Body of pancreas (tissue), 4 donors: ENCODE data around the gene PEMT. TPM values are rescaled to one million over a fixed set of nuclear protein-coding genes. Genes with fewer than 3 reads are reported as not detected.
"Not testable (repeated sequence)": the region's sequence is repeated elsewhere in the genome, so short reads cannot be mapped to it uniquely, and the experiment has no call there.

ENCODE experiments used
- ATAC-seq: fragments of 150-250 bp; one replicate; pipeline ENCODE4 v1.9.1; 2016
- DNase-seq, 4 donors: peaks; one replicate each; pipeline ENCODE4 v3.0.0-alpha.2; 2019
- H3K27ac ChIP-seq, 4 donors: fragments of 200-600 bp; sonication (generic); 1 replicate in 3 of 4; 2 replicates in 1 of 4; pipeline versions ENCODE4 v1.5.1 to v1.6.1; 2016 to 2019; ENCODE audit warnings: mild to moderate bottlenecking in 1 of 4, mixed read lengths in 1 of 4, moderate library complexity in 1 of 4
- H3K27me3 ChIP-seq, 2 donors: fragments of 200-600 bp; sonication (generic); one replicate each; pipeline ENCODE4 v1.6.0; 2016; ENCODE audit warnings: mild to moderate bottlenecking in 1 of 2
- H3K36me3 ChIP-seq, 2 donors: fragments of 200-600 bp; sonication (generic); replicated peaks in 1 of 2; 2 replicates each; pipeline ENCODE4 v1.5.1; 2016; ENCODE audit warnings: low read depth in 2 of 2; ENCODE audit not compliant: insufficient read depth in 1 of 2
- H3K4me1 ChIP-seq: fragments of 200-600 bp; sonication (generic); one replicate; pipeline ENCODE4 v1.6.0; 2016
- H3K4me3 ChIP-seq, 2 donors: fragments of 200-600 bp; sonication (generic); 1 replicate in 1 of 2; 2 replicates in 1 of 2; pipeline ENCODE4 v1.5.1; 2016 to 2019
- H3K9me3 ChIP-seq, 3 donors: fragments of 200-600 bp; sonication (generic); 1 replicate in 2 of 3; 2 replicates in 1 of 3; pipeline ENCODE4 v1.5.1; 2016
- CTCF ChIP-seq, 7 experiments: fragments of 450-650 bp in 4 of 7; fragments of 200-600 bp in 3 of 7; sonication (generic) in 3 of 7; IDR thresholded peaks; one replicate each; pipeline ENCODE4 v1.5.1; 2016 to 2019; ENCODE audit warnings: antibody characterized with exemption in 7 of 7
- POLR2A ChIP-seq, 3 donors: fragments of 450-650 bp; IDR thresholded peaks; one replicate each; pipeline ENCODE4 v1.6.1; 2016; ENCODE audit warnings: antibody characterized with exemption in 3 of 3, mild to moderate bottlenecking in 2 of 3
- WGBS, 2 donors: methylation state at CpG; one replicate each; pipeline ENCODE4 v1.1.5; 2017; 5-methylcytosine and 5-hydroxymethylcytosine counted together
- intact Hi-C: fragments of 100-400 bp; cut with DNase I; formaldehyde crosslinking; loops from one replicate; pipeline ENCODE4 v1.15.1; 2023
- total RNA-seq, 2 donors: library from RNA; depleted of rRNA; stranded (reverse); fragments of >200 nt; gene quantifications; one replicate each; pipeline ENCODE4 v1.1.0, GENCODE V29; 2016

Gene PEMT
- total RNA-seq, 2 donors from 2014 or later: 23.4 to 27.8 TPM

DNA sequence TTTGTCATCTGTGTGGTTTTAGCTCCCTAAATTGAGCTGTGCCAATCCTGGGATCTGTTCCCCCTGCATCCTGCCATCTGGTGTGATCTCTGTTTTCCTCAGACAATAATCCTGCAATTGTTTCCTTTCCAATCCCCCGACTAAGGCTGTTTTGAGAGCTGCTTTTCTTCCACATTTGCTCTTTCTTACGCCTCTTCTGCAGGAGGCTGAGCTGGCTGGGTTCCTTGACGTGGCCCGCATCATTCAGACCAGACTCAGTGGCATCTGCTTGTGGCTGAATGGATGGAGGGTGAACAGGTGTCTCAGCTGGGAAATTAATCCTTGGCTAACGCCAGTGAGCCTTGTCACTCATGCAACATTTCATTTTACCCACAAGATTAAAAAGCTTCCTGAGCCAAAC, 124.5 kb downstream of the PEMT start:
- no peaks in the 10 kb centered on the region for H3K9me3 ChIP-seq
- no peak overlapping the region for H3K4me3 ChIP-seq
- H3K27me3 ChIP-seq: no peaks in the 10 kb centered on the region
- peaks cover 20% of the 10 kb centered on the region for H3K4me1 ChIP-seq
- no peaks in the 10 kb centered on the region for H3K36me3 ChIP-seq
- ATAC-seq (no peak), DNase-seq (no peak)
- intact Hi-C loops: no loop called here
- TF ChIP-seq POLR2A (IDR thresholded peaks at IDR 0.05): no peak
- no peak for TF ChIP-seq CTCF (IDR thresholded peaks at IDR 0.05)
- 80 to 89% methylated on average over 5 of the region's 5 CpGs for WGBS, 2 donors
- H3K27ac ChIP-seq: no peak overlapping the region

GRCh38 chr17:17466511-17466910, 125.0 kb downstream of the PEMT start:
- DNase-seq (no peak), ATAC-seq (no peak)
- intact Hi-C loops: no loop called here
- H3K4me3 ChIP-seq: no peak overlapping the region
- H3K9me3 ChIP-seq: no peaks in the 10 kb centered on the region
- peaks cover 20% of the 10 kb centered on the region for H3K4me1 ChIP-seq
- no peaks in the 10 kb centered on the region for H3K36me3 ChIP-seq
- no peak for TF ChIP-seq POLR2A (IDR thresholded peaks at IDR 0.05)
- no peak for TF ChIP-seq CTCF (IDR thresholded peaks at IDR 0.05)
- H3K27ac ChIP-seq: no peak overlapping the region
- H3K27me3 ChIP-seq: no peaks in the 10 kb centered on the region
- 53 to 59% methylated on average over 5 of the region's 5 CpGs for WGBS, 2 donors

- DNase-seq, intact Hi-C loops, H3K9me3 ChIP-seq, H3K27ac ChIP-seq, H3K27me3 ChIP-seq, ATAC-seq, H3K36me3 ChIP-seq, H3K4me3 ChIP-seq: not testable (repeated sequence)
- 60 to 63% methylated on average over 1 of the region's 1 CpG for WGBS, 2 donors
- H3K4me1 ChIP-seq: peaks cover 20% of the 10 kb centered on the region
These were observed 125.6 kb downstream of the PEMT start for GRCh38 chr17:17465878-17466277.

DNA sequence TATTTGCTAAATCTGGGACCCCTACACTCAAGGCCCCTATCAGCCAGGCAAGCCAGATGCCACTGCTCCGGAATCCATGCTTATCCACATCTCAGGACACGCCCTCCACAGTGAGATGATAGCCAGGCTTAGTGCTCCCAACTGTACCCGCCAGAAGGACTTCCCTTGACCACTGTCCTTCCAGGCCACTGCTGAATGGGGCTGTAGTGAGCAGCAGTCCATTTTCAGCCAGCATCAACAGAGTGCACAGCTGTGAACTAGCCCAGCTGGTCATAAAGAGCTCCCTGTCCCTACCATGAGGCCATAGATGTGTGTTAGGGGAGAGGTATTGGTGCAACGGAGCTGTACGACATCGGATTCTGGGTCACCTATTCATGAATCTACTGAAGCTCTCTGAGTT, 127.7 kb downstream of the PEMT start:
- no peak for ATAC-seq
- TF ChIP-seq CTCF (IDR thresholded peaks at IDR 0.05): no peak
- no peak for TF ChIP-seq POLR2A (IDR thresholded peaks at IDR 0.05)
- WGBS, 2 donors: 63 to 68% methylated on average over 6 of the region's 6 CpGs
- DNase-seq: no peak
- Histone ChIP-seq H3K4me3 (no peak overlapping the region), H3K27me3 (no peaks in the 10 kb centered on the region), H3K27ac (no peak overlapping the region), H3K9me3 (no peaks in the 10 kb centered on the region), H3K4me1 (peaks cover 14% of the 10 kb centered on the region), H3K36me3 (no peaks in the 10 kb centered on the region)
- intact Hi-C loops: no loop called here

DNA sequence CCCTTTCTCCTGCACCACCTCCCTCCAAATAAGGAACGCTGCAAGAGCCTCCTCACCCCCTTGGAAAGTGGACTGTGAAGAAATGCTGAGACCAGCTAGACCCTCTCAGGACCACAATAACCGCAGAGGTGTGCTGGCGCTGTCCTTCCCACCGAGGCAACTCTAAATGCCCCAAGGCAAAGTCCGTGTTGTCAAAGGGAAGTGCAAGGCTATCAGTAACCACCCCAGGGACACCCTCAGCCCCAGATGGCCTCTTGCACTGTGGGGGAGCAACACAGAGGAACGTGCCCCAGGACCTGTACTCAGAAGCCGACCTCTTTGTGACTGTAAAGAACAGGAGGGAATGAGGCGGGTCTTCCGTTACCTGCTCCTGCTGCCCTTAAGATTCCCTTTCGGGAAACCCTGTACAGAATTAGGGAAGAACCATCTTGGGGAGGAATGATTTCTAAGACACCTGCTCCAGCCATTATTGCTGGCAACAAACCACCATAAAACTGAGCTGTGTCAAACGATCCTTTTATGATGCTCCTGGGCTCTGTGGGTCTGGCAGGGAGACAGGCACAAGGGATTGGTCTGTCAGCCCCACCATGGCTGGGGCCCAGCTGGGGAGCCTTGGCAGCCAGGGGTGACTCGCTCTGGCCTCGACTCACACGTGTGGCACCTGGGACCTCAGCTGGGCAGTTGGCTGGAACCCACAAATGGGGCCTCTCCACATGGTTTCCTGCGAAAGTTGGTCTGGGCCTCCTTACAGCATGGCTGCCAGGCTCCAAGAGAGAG, 129.3 kb downstream of the PEMT start:
- ATAC-seq (no peak), DNase-seq (no peak)
- TF ChIP-seq CTCF (IDR thresholded peaks at IDR 0.05): no peak
- TF ChIP-seq POLR2A (IDR thresholded peaks at IDR 0.05): no peak
- Histone ChIP-seq H3K4me1 (no peaks in the 10 kb centered on the region), H3K9me3 (no peaks in the 10 kb centered on the region), H3K4me3 (no peak overlapping the region), H3K27ac (no peak overlapping the region), H3K27me3 (no peaks in the 10 kb centered on the region), H3K36me3 (no peaks in the 10 kb centered on the region)
- 63 to 85% methylated on average over 11 to 15 of the region's 15 CpGs for WGBS, 2 donors
- intact Hi-C loops: no loop called here
